HCT116 (cell line): Measurements from ENCODE around the gene CCSER1. TPM values are rescaled to one million over a fixed set of nuclear protein-coding genes. Genes with fewer than 3 reads are reported as not detected.
A peak's percentile ranks its signal among the peaks of the same experiment; 100 is the strongest.

Source experiments
- ATAC-seq: fragments of 200-7000 bp; cut with Tn5 transposase; 2 replicates; pipeline ENCODE4 v1.9.1; 2020; ENCODE audit warnings: mild to moderate bottlenecking, moderate library complexity
- Bru-seq: library from RNA; stranded (reverse); fragments of 400-500 nt; gene quantifications from one replicate; lab custom pipeline; 2021; lab: Mats Ljungman, UMichigan
- BruChase-seq, 2 experiments: library from RNA; stranded (reverse); fragments of 400-500 nt; gene quantifications; one replicate each; lab custom pipeline; 2021; lab: Mats Ljungman, UMichigan
- BruUV-seq: library from RNA; stranded (reverse); fragments of 400-500 nt; replicated peaks from 2 replicates; lab custom pipeline; 2021; lab: Mats Ljungman, UMichigan
- CTCF ChIA-PET: fragments of 300-600 bp; sonication (Branson Sonifier 250); formaldehyde crosslinking; loops from one replicate; lab custom pipeline; 2021; ENCODE audit warnings: antibody characterized with exemption; lab: Charles Lee
- POLR2A ChIA-PET: fragments of 300-600, 350-600 bp; sonication (Branson Sonifier 250); formaldehyde crosslinking; loops from one replicate; lab custom pipeline; 2021; ENCODE audit warnings: antibody characterized with exemption; lab: Charles Lee
- RAD21 ChIA-PET, 2 experiments: fragments of 300-600 bp; sonication (Branson Sonifier 250); formaldehyde crosslinking; loops; one replicate each; lab custom pipeline; 2023; ENCODE audit warnings: low total read pairs in 2 of 2; ENCODE audit not compliant: uncharacterized antibody in 2 of 2, unreplicated experiment in 2 of 2, low non-redundant PET in 1 of 2; lab: Charles Lee
- DNase-seq: peaks from one replicate; pipeline ENCODE4 v3.0.0-alpha.2; 2010; ENCODE audit warnings: low read depth, low spot score
- H2AFZ ChIP-seq: fragments of 200-600 bp; shearing (Covaris generic), sonication (generic); 2 replicates; pipeline ENCODE4 v1.6.1; 2017; ENCODE audit warnings: low read depth, mixed run types, mixed read lengths, antibody characterized with exemption, low read length; ENCODE audit not compliant: poor library complexity, severe bottlenecking
- H3K27ac ChIP-seq: 2 replicates; pipeline ENCODE4 v1.5.1; 2012; ENCODE audit warnings: low read depth, low read length
- H3K27me3 ChIP-seq: fragments of 200-600 bp; sonication (generic); 2 replicates; pipeline ENCODE4 v1.6.1; 2016; ENCODE audit warnings: mixed run types, low read length, mixed read lengths; ENCODE audit not compliant: insufficient read depth
- H3K36me3 ChIP-seq, 2 experiments: fragments of 200-500 bp in 1 of 2; fragments of 200-600 bp in 1 of 2; sonication (Bioruptor generic) in 1 of 2; sonication (generic) in 1 of 2; 2 replicates each; pipeline versions ENCODE4 v1.5.1 to v1.6.1; 2014 to 2016; ENCODE audit warnings: low read length in 2 of 2, inconsistent platforms in 1 of 2, mixed read lengths in 1 of 2, mixed run types in 1 of 2; ENCODE audit not compliant: insufficient read depth in 2 of 2, control insufficient read depth in 1 of 2
- H3K4me1 ChIP-seq, 2 experiments: fragments of 200-600 bp in 1 of 2; sonication (generic) in 1 of 2; 2 replicates each; pipeline versions ENCODE4 v1.5.1 to v1.6.1; 2012 to 2017; ENCODE audit warnings: low read length in 2 of 2, inconsistent platforms in 1 of 2, mild to moderate bottlenecking in 1 of 2, mixed read lengths in 1 of 2, mixed run types in 1 of 2, moderate library complexity in 1 of 2; ENCODE audit not compliant: insufficient read depth in 2 of 2, control insufficient read depth in 1 of 2
- H3K4me2 ChIP-seq: fragments of 200-600 bp; sonication (generic); 2 replicates; pipeline ENCODE4 v1.6.1; 2017; ENCODE audit warnings: mixed run types, low read length, mixed read lengths
- H3K4me3 ChIP-seq, 2 experiments: fragments of 200-600 bp in 1 of 2; sonication (generic) in 1 of 2; replicated peaks in 1 of 2; 2 replicates each; pipeline ENCODE4 v1.5.1; 2011 to 2016; ENCODE audit warnings: low read length in 2 of 2, control low read depth in 1 of 2, low read depth in 1 of 2, mild to moderate bottlenecking in 1 of 2, mixed read lengths in 1 of 2, mixed run types in 1 of 2
- H3K79me2 ChIP-seq: fragments of 200-600 bp; sonication (generic); 2 replicates; pipeline ENCODE4 v1.6.1; 2017; ENCODE audit warnings: mild to moderate bottlenecking, mixed run types, low read length, moderate library complexity, mixed read lengths; ENCODE audit not compliant: insufficient read depth
- H3K9ac ChIP-seq: fragments of 200-600 bp; sonication (generic); 2 replicates; pipeline ENCODE4 v1.6.1; 2016; ENCODE audit warnings: low read length, mixed read lengths
- H3K9me2 ChIP-seq: fragments of 200-600 bp; sonication (generic), shearing (Covaris generic); 2 replicates; pipeline ENCODE4 v1.6.1; 2017; ENCODE audit warnings: mixed run types, mild to moderate bottlenecking, moderate library complexity; ENCODE audit not compliant: insufficient read depth
- H3K9me3 ChIP-seq, 2 experiments: fragments of 200-500 bp in 1 of 2; fragments of 200-600 bp in 1 of 2; sonication (Bioruptor generic) in 1 of 2; sonication (generic) in 1 of 2; 2 replicates each; pipeline ENCODE4 v1.6.1; 2014 to 2017; ENCODE audit warnings: low read length in 2 of 2, mixed read lengths in 2 of 2, inconsistent platforms in 1 of 2, low read depth in 1 of 2, mild to moderate bottlenecking in 1 of 2, mixed run types in 1 of 2, moderate library complexity in 1 of 2; ENCODE audit not compliant: control insufficient read depth in 1 of 2, insufficient read depth in 1 of 2
- H4K20me1 ChIP-seq: fragments of 200-600 bp; sonication (generic), shearing (Covaris generic); 2 replicates; pipeline ENCODE4 v1.6.1; 2017; ENCODE audit warnings: mixed run types, mild to moderate bottlenecking, moderate library complexity; ENCODE audit not compliant: insufficient read depth
- CBX3 ChIP-seq: IDR thresholded peaks from 2 replicates; pipeline ENCODE4 v1.6.1; 2012; ENCODE audit warnings: low read depth
- CEBPB ChIP-seq: IDR thresholded peaks from 2 replicates; pipeline ENCODE4 v1.6.1; 2012; ENCODE audit warnings: low read depth
- CTCF ChIP-seq, 3 experiments: fragments of 200-600 bp in 1 of 3; sonication (generic) in 1 of 3; IDR thresholded peaks in 2 of 3; conservative IDR thresholded peaks in 1 of 3; 2 replicates each; pipeline ENCODE4 v1.5.1; 2012 to 2017; ENCODE audit warnings: low read depth in 2 of 3, low read length in 2 of 3, antibody characterized with exemption in 1 of 3, borderline replicate concordance in 1 of 3, control low read depth in 1 of 3, mild to moderate bottlenecking in 1 of 3, mixed read lengths in 1 of 3, mixed run types in 1 of 3, moderate library complexity in 1 of 3; ENCODE audit not compliant: insufficient read depth in 1 of 3
- EGR1 ChIP-seq: IDR thresholded peaks from 2 replicates; pipeline ENCODE4 v1.6.1; 2012; ENCODE audit warnings: low read depth
- EZH2 ChIP-seq: fragments of 200-600 bp; sonication (generic); IDR thresholded peaks from 2 replicates; pipeline ENCODE4 v1.6.1; 2017; ENCODE audit warnings: antibody characterized with exemption, mixed run types
- FOSL1 ChIP-seq: IDR thresholded peaks from 2 replicates; pipeline ENCODE4 v1.6.1; 2012; ENCODE audit warnings: low read depth
- JUND ChIP-seq: IDR thresholded peaks from 2 replicates; pipeline ENCODE4 v1.6.1; 2012
- POLR2A ChIP-seq: IDR thresholded peaks from 2 replicates; pipeline ENCODE4 v1.7.0; 2011; ENCODE audit warnings: borderline replicate concordance; ENCODE audit not compliant: insufficient read depth, insufficient read length; ENCODE audit errors: extremely low read depth
- POLR2AphosphoS5 ChIP-seq: IDR thresholded peaks from 2 replicates; pipeline ENCODE4 v1.6.1; 2011; ENCODE audit warnings: mild to moderate bottlenecking, low read depth, low read length, moderate library complexity
- REST ChIP-seq: IDR thresholded peaks from 2 replicates; pipeline ENCODE4 v1.6.1; 2012; ENCODE audit warnings: low read depth
- SIN3A ChIP-seq: IDR thresholded peaks from 2 replicates; pipeline ENCODE4 v1.6.1; 2012; ENCODE audit warnings: low read depth
- SP1 ChIP-seq: IDR thresholded peaks from 2 replicates; pipeline ENCODE4 v1.6.1; 2012; ENCODE audit warnings: low read depth
- YY1 ChIP-seq: IDR thresholded peaks from 2 replicates; pipeline ENCODE4 v1.6.1; 2011; ENCODE audit warnings: low read length, low read depth, moderate library complexity, mild to moderate bottlenecking; ENCODE audit not compliant: insufficient replicate concordance; ENCODE audit errors: extremely low read depth
- ZBTB33 ChIP-seq: IDR thresholded peaks from 2 replicates; pipeline ENCODE4 v1.6.1; 2011; ENCODE audit warnings: mild to moderate bottlenecking, low read length, moderate library complexity; ENCODE audit not compliant: insufficient replicate concordance; ENCODE audit errors: extremely low read depth
- ZNF274 ChIP-seq: fragments of 200-500 bp; sonication (Bioruptor generic); IDR thresholded peaks from 2 replicates; pipeline ENCODE4 v1.6.1; 2014; ENCODE audit warnings: mild to moderate bottlenecking, low read depth, low read length, inconsistent platforms
- intact Hi-C: fragments of 100-400 bp; cut with micrococcal nuclease; formaldehyde crosslinking; loops from 2 replicates; pipeline ENCODE4 v1.10.0; 2022
- long read RNA-seq: library from polyadenylated mRNA; unstranded; transcript quantifications from one replicate; pipeline ENCODE4 v2.0.0, GENCODE V29; 2021; ENCODE audit not compliant: unreplicated experiment
- polyA plus RNA-seq: library from polyadenylated mRNA; unstranded; fragments of >200 nt; gene quantifications from 2 replicates; pipeline ENCODE4 v1.2.1, GENCODE V29; 2012; ENCODE audit warnings: missing spikeins
- total RNA-seq: library from RNA; stranded (reverse); gene quantifications from one replicate; pipeline ENCODE4 v1.2.1, GENCODE V29; 2021; ENCODE audit not compliant: unreplicated experiment
- TF ChIP-seq, protein P1 (sequence below): IDR thresholded peaks from 2 replicates; pipeline ENCODE4 v1.6.1; 2012

Gene CCSER1
- 6.7 TPM for total RNA-seq
- 1.6 and 2.0 TPM in 2 replicates for polyA plus RNA-seq
- Bru-seq, nascent RNA, result percentile 47 among the genes with signal in this experiment
- percentile 41 among the genes with signal in this experiment for BruChase-seq, experiment 1, labeled RNA remaining after a 6-hour chase
- BruChase-seq, experiment 2, labeled RNA remaining after a 2-hour chase, result percentile 46 among the genes with signal in this experiment
- long read RNA-seq, partial matches to known transcripts, result 1 of 4 reads
- long read RNA-seq, other reads (novel, unspliced or antisense), result 3 of 4 reads

DNA sequence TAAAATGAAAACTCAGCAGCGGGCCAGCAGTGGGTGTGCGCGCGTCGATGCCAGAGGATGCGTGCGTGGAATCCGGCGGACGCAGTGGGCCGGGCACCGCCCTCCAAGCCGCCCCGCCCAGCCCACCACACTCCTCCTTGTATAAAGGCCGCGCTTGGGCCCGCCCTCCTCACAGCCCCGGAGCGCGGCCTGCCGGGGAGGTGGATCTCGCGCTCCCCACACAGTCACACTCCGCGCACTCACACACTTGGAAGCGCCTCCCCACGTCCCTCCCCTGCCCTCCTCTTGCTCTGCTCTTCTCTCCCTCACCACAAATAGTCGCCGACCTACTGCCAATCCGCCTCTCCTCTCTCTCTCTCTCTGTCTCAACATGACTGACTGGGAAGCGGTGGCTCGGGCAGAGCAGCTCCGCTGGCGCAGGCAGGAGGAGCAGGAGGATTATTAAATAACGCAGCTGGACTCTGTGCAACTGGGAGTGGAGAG is at the start of gene CCSER1:
Gene CCSER1 (plus strand): TSS at position 172 of the 483 bp plus-strand sequence.
- H3K79me2 ChIP-seq, result peaks cover 9% of the 10 kb centered on the region; the same call in 1 of the 2 replicates
- RAD21 ChIA-PET, result no interaction called here
- BruUV-seq, result no TSS peak
- H4K20me1 ChIP-seq, result no peaks in the 10 kb centered on the region
- intact Hi-C loops, result no loop called here
- POLR2A ChIA-PET, result interaction anchor here (0.6 kb wide), 1 partner anchor 482 kb away, joined by 3 read pairs; no protein-coding TSS in a partner anchor
- TF ChIP-seq YY1, result peak; percentile 43
- no peak for TF ChIP-seq ZNF274
- TF ChIP-seq CEBPB, result no peak
- TF ChIP-seq SP1, result 0 out of 2 replicates have a peak, but pooled peaks have one; percentile 5
- TF ChIP-seq CBX3, result peak; percentile 62; the same call in 1 of the 2 replicates
- no peak for TF ChIP-seq REST
- no peak for TF ChIP-seq EZH2
- no peak for TF ChIP-seq JUND
- TF ChIP-seq SIN3A, result peak; percentile 92
- no peak for TF ChIP-seq CTCF (IDR thresholded peaks at IDR 0.05 in 2 of 3, conservative IDR thresholded peaks at IDR 0.05 in 1 of 3; ENCODE audit: borderline replicate concordance in 1 of 3, insufficient read depth in 1 of 3, low read depth in 2 of 3, low read length in 2 of 3)
- TF ChIP-seq FOSL1, result no peak
- TF ChIP-seq POLR2AphosphoS5, result peak; percentile 99
- TF ChIP-seq EGR1, result no peak
- TF ChIP-seq ZBTB33, result peak; percentile 13
- TF ChIP-seq, protein P1, sequence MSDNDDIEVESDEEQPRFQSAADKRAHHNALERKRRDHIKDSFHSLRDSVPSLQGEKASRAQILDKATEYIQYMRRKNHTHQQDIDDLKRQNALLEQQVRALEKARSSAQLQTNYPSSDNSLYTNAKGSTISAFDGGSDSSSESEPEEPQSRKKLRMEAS, result peak; percentile 64
- peak; percentile 96 for TF ChIP-seq POLR2A
- TF ChIP-seq, all 23 proteins: peak for 8
- H3K36me3 ChIP-seq, result no peaks in the 10 kb centered on the region
- peak within 1 kb of the TSS; percentile 60 to 67 for H3K4me3 ChIP-seq
- H2AFZ ChIP-seq, result peak within 1 kb of the TSS; percentile 94
- peak within 1 kb of the TSS; percentile 63 for H3K9ac ChIP-seq
- H3K9me3 ChIP-seq, result no peaks in the 10 kb centered on the region
- no peaks in the 10 kb centered on the region for H3K27me3 ChIP-seq
- ATAC-seq (peak; percentile 90), DNase-seq (peak; percentile 61)
- peaks cover 2 to 20% of the 10 kb centered on the region in 2 experiments; a peak in 3 of 4 replicates for H3K4me1 ChIP-seq
- peak within 1 kb of the TSS; percentile 78 for H3K27ac ChIP-seq
- no peaks in the 10 kb centered on the region for H3K9me2 ChIP-seq
- peak within 1 kb of the TSS; percentile 79 for H3K4me2 ChIP-seq
- CTCF ChIA-PET, result no interaction called here
